WTC11 (cell line): ENCODE data around the gene SORL1. TPM values are rescaled to one million over a fixed set of nuclear protein-coding genes. Genes with fewer than 3 reads are reported as not detected.

Source experiments
- ATAC-seq: fragments of 200-7000 bp; cut with Tn5 transposase; 2 replicates; pipeline ENCODE4 v1.10.0; 2021; ENCODE audit warnings: mild to moderate bottlenecking, moderate library complexity
- CTCF ChIA-PET: fragments of 300-600 bp; sonication (Branson Sonifier 250); formaldehyde crosslinking; loops from one replicate; lab custom pipeline; 2021; ENCODE audit warnings: antibody characterized with exemption; lab: Charles Lee
- POLR2A ChIA-PET: fragments of 350-600 bp; sonication (Branson Sonifier 250); formaldehyde crosslinking; loops from one replicate; lab custom pipeline; 2021; ENCODE audit warnings: antibody characterized with exemption; lab: Charles Lee
- DNase-seq: peaks from one replicate; pipeline ENCODE4 v3.0.0; 2021; ENCODE audit warnings: low spot score
- H3K27ac Mint-ChIP-seq: 2 replicates; pipeline ENCODE4 v1.8.0; 2021; ENCODE audit warnings: mixed read lengths
- H3K27me3 Mint-ChIP-seq: 2 replicates; pipeline ENCODE4 v1.8.0; 2021; ENCODE audit warnings: low read depth, mild to moderate bottlenecking, moderate library complexity, mixed read lengths
- H3K36me3 Mint-ChIP-seq: 2 replicates; pipeline ENCODE4 v1.8.0; 2021; ENCODE audit warnings: mixed read lengths
- H3K4me1 Mint-ChIP-seq: 2 replicates; pipeline ENCODE4 v1.8.0; 2022; ENCODE audit warnings: mixed read lengths
- H3K4me3 Mint-ChIP-seq: 2 replicates; pipeline ENCODE4 v1.8.0; 2021; ENCODE audit warnings: mild to moderate bottlenecking, moderate library complexity, mixed read lengths
- H3K9me3 Mint-ChIP-seq: 2 replicates; pipeline ENCODE4 v1.8.0; 2021; ENCODE audit warnings: mixed read lengths
- CREM ChIP-seq: sonication (generic); formaldehyde crosslinking; IDR thresholded peaks from 2 replicates; pipeline ENCODE4 v1.8.1; 2022; ENCODE audit warnings: mild to moderate bottlenecking, missing genetic modification reagents, moderate library complexity
- FOXP1 ChIP-seq: sonication (generic); formaldehyde crosslinking; IDR thresholded peaks from 2 replicates; pipeline ENCODE4 v1.8.0; 2022; ENCODE audit warnings: missing genetic modification reagents, mild to moderate bottlenecking, moderate library complexity, borderline replicate concordance
- JAZF1 ChIP-seq: fragments of 250-450 bp; sonication (Bioruptor Pico); IDR thresholded peaks from 2 replicates; pipeline ENCODE4 v1.9.0; 2021; ENCODE audit warnings: moderate library complexity, mild to moderate bottlenecking, inconsistent platforms
- KAT7 ChIP-seq: sonication (generic); formaldehyde crosslinking; IDR thresholded peaks from 2 replicates; pipeline ENCODE4 v1.8.1; 2023; ENCODE audit warnings: missing genetic modification reagents, mild to moderate bottlenecking, borderline replicate concordance
- NFYB ChIP-seq: sonication (generic); formaldehyde crosslinking; conservative IDR thresholded peaks from 2 replicates; pipeline ENCODE4 v1.8.0; 2022; ENCODE audit warnings: low read depth, missing genetic modification reagents
- SOX15 ChIP-seq: fragments of 250-450 bp; sonication (Bioruptor Pico); IDR thresholded peaks from 2 replicates; pipeline ENCODE4 v1.9.0; 2021; ENCODE audit warnings: mild to moderate bottlenecking
- ZBTB21 ChIP-seq: sonication (generic); formaldehyde crosslinking; IDR thresholded peaks from 2 replicates; pipeline ENCODE4 v1.8.1; 2023; ENCODE audit warnings: mild to moderate bottlenecking, missing genetic modification reagents, borderline replicate concordance
- ZNF281 ChIP-seq: sonication (generic); formaldehyde crosslinking; IDR thresholded peaks from 2 replicates; pipeline ENCODE4 v1.8.0; 2023; ENCODE audit warnings: mild to moderate bottlenecking, missing genetic modification reagents
- total RNA-seq: library from RNA; stranded (reverse); gene quantifications from 3 replicates; pipeline ENCODE4 v1.2.3, GENCODE V29; 2021
- TF ChIP-seq, protein P1 (sequence below): sonication (generic); formaldehyde crosslinking; IDR thresholded peaks from 2 replicates; pipeline ENCODE4 v1.8.0; 2022; ENCODE audit warnings: missing genetic modification reagents
- TF ChIP-seq, protein P2 (sequence below): sonication (generic); formaldehyde crosslinking; IDR thresholded peaks from 2 replicates; pipeline ENCODE4 v1.8.0; 2022; ENCODE audit warnings: mild to moderate bottlenecking, missing genetic modification reagents
- TF ChIP-seq, protein P3 (sequence below): sonication (generic); formaldehyde crosslinking; IDR thresholded peaks from 2 replicates; pipeline ENCODE4 v1.8.0; 2023; ENCODE audit warnings: missing genetic modification reagents
- TF ChIP-seq, protein P4 (sequence below): fragments of 200-600 bp; IDR thresholded peaks from 2 replicates; pipeline ENCODE4 v1.8.0; 2022; ENCODE audit warnings: antibody characterized with exemption
- TF ChIP-seq, protein P5 (sequence below): sonication (generic); formaldehyde crosslinking; IDR thresholded peaks from 2 replicates; pipeline ENCODE4 v1.8.0; 2022; ENCODE audit warnings: mild to moderate bottlenecking, missing genetic modification reagents

SORL1 gene
- total RNA-seq, 1 experiment from 2014 or later, result 87.1 TPM

GRCh38 chr11:121559606-121560200, 107.6 kb downstream of the SORL1 start (continued):
- TF ChIP-seq, protein P1, sequence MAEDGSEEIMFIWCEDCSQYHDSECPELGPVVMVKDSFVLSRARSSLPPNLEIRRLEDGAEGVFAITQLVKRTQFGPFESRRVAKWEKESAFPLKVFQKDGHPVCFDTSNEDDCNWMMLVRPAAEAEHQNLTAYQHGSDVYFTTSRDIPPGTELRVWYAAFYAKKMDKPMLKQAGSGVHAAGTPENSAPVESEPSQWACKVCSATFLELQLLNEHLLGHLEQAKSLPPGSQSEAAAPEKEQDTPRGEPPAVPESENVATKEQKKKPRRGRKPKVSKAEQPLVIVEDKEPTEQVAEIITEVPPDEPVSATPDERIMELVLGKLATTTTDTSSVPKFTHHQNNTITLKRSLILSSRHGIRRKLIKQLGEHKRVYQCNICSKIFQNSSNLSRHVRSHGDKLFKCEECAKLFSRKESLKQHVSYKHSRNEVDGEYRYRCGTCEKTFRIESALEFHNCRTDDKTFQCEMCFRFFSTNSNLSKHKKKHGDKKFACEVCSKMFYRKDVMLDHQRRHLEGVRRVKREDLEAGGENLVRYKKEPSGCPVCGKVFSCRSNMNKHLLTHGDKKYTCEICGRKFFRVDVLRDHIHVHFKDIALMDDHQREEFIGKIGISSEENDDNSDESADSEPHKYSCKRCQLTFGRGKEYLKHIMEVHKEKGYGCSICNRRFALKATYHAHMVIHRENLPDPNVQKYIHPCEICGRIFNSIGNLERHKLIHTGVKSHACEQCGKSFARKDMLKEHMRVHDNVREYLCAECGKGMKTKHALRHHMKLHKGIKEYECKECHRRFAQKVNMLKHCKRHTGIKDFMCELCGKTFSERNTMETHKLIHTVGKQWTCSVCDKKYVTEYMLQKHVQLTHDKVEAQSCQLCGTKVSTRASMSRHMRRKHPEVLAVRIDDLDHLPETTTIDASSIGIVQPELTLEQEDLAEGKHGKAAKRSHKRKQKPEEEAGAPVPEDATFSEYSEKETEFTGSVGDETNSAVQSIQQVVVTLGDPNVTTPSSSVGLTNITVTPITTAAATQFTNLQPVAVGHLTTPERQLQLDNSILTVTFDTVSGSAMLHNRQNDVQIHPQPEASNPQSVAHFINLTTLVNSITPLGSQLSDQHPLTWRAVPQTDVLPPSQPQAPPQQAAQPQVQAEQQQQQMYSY (CRISPR knock-in tag), result no peak
- no peak for TF ChIP-seq ZBTB21 (CRISPR knock-in tag)
- TF ChIP-seq, protein P2, sequence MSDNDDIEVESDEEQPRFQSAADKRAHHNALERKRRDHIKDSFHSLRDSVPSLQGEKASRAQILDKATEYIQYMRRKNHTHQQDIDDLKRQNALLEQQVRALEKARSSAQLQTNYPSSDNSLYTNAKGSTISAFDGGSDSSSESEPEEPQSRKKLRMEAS, result no peak
- TF ChIP-seq SOX15 (CRISPR knock-in tag), result no peak
- TF ChIP-seq, protein P3, sequence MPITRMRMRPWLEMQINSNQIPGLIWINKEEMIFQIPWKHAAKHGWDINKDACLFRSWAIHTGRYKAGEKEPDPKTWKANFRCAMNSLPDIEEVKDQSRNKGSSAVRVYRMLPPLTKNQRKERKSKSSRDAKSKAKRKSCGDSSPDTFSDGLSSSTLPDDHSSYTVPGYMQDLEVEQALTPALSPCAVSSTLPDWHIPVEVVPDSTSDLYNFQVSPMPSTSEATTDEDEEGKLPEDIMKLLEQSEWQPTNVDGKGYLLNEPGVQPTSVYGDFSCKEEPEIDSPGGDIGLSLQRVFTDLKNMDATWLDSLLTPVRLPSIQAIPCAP (CRISPR knock-in tag), result no peak

DNA sequence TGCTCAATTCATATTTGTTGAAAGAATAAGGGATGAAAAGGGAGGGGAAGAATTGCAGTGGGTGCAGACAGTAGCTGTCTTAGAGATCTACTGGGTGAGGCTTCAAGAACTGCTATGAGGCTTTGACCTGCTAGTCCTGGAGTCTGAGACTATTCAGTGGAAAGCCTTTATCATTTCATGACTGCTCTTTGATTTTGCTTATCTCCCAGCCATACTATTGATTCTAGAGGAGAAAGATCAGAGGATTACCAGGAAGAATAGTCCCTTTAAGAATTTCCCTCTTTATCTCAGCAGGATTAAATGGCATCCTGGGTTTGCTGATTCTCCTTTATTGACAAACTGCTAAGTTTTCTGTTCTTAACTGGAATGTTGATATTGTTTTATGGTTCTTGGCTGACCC, 108.1 kb downstream of the SORL1 start:
- Mint-ChIP-seq H3K36me3 (peaks cover 51% of the 10 kb centered on the region), H3K4me3 (no peak overlapping the region), H3K4me1 (peaks cover 9% of the 10 kb centered on the region), H3K9me3 (no peaks in the 10 kb centered on the region), H3K27me3 (no peaks in the 10 kb centered on the region), H3K27ac (no peak overlapping the region)
- CTCF ChIA-PET, result no interaction called here
- TF ChIP-seq KAT7 (no peak), NFYB (CRISPR knock-in tag) (no peak), ZNF281 (CRISPR knock-in tag) (no peak), FOXP1 (no peak), JAZF1 (no peak), SOX15 (CRISPR knock-in tag) (no peak), CREM (CRISPR knock-in tag) (no peak)
- TF ChIP-seq, protein P4, sequence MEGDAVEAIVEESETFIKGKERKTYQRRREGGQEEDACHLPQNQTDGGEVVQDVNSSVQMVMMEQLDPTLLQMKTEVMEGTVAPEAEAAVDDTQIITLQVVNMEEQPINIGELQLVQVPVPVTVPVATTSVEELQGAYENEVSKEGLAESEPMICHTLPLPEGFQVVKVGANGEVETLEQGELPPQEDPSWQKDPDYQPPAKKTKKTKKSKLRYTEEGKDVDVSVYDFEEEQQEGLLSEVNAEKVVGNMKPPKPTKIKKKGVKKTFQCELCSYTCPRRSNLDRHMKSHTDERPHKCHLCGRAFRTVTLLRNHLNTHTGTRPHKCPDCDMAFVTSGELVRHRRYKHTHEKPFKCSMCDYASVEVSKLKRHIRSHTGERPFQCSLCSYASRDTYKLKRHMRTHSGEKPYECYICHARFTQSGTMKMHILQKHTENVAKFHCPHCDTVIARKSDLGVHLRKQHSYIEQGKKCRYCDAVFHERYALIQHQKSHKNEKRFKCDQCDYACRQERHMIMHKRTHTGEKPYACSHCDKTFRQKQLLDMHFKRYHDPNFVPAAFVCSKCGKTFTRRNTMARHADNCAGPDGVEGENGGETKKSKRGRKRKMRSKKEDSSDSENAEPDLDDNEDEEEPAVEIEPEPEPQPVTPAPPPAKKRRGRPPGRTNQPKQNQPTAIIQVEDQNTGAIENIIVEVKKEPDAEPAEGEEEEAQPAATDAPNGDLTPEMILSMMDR, result no peak
- TF ChIP-seq, protein P3 (CRISPR knock-in tag), result no peak
- TF ChIP-seq, protein P5, sequence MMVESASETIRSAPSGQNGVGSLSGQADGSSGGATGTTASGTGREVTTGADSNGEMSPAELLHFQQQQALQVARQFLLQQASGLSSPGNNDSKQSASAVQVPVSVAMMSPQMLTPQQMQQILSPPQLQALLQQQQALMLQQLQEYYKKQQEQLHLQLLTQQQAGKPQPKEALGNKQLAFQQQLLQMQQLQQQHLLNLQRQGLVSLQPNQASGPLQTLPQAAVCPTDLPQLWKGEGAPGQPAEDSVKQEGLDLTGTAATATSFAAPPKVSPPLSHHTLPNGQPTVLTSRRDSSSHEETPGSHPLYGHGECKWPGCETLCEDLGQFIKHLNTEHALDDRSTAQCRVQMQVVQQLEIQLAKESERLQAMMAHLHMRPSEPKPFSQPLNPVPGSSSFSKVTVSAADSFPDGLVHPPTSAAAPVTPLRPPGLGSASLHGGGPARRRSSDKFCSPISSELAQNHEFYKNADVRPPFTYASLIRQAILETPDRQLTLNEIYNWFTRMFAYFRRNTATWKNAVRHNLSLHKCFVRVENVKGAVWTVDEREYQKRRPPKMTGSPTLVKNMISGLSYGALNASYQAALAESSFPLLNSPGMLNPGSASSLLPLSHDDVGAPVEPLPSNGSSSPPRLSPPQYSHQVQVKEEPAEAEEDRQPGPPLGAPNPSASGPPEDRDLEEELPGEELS, result no peak
- DNase-seq, result no peak
- no peak for ATAC-seq
- POLR2A ChIA-PET, result no interaction called here
